Ecto neural progenitor cell (in vitro differentiated cells): ENCODE results near the gene BEX1.
"Not testable (repeated sequence)": the region's sequence is repeated elsewhere in the genome, so short reads cannot be mapped to it uniquely, and the experiment has no call there.

Source experiments
- DNase-seq: peaks from one replicate; pipeline ENCODE4 v3.0.0-alpha.2; 2018; ENCODE audit warnings: low spot score

BEX1 gene

GRCh38 chrX:103063918-103064434 is at the start of gene BEX1:
BEX1 (minus strand) TSS chrX:103064171; CDS start chrX:103063274, 897 bp downstream.
- DNase-seq = peak; percentile 66

GRCh38 chrX:103109497-103109896 is 45.5 kb upstream of the BEX1 start:
- not testable (repeated sequence) for DNase-seq

GRCh38 chrX:103107836-103108235 is 43.9 kb upstream of the BEX1 start:
- DNase-seq = no peak

- not testable (repeated sequence) for DNase-seq
Measured at GRCh38 chrX:103107227-103107737, 43.3 kb upstream of the BEX1 start.

GRCh38 chrX:103104370-103104769 is 40.4 kb upstream of the BEX1 start:
- not testable (repeated sequence) for DNase-seq

GRCh38 chrX:103103866-103104265 is 39.9 kb upstream of the BEX1 start:
- DNase-seq = not testable (repeated sequence)

- DNase-seq = no peak
Measured at GRCh38 chrX:103101299-103102042, 37.5 kb upstream of the BEX1 start.

GRCh38 chrX:103100484-103100883 is 36.5 kb upstream of the BEX1 start:
- DNase-seq = no peak

GRCh38 chrX:103099691-103100090 is 35.7 kb upstream of the BEX1 start:
- DNase-seq = no peak

GRCh38 chrX:103098488-103098887 is 34.5 kb upstream of the BEX1 start:
- DNase-seq = no peak

GRCh38 chrX:103092942-103093341 is 29.0 kb upstream of the BEX1 start, which contains the start of gene NXF3:
NXF3 (minus strand) TSS chrX:103093143; CDS start chrX:103093023, 120 bp downstream.
- DNase-seq = no peak

GRCh38 chrX:103081051-103081450 is 17.1 kb upstream of the BEX1 start:
- DNase-seq = no peak

GRCh38 chrX:103073467-103073866 is 9.5 kb upstream of the BEX1 start:
- DNase-seq = no peak

GRCh38 chrX:103066606-103067005 is 2.6 kb upstream of the BEX1 start:
- no peak for DNase-seq

GRCh38 chrX:103063191-103063845 is 653 bp downstream of the BEX1 start:
- DNase-seq = peak; percentile 67

- no peak for DNase-seq
Measured at GRCh38 chrX:103061486-103061885, 2.5 kb downstream of the BEX1 start.

- no peak for DNase-seq
Measured at GRCh38 chrX:103056902-103057301, 7.1 kb downstream of the BEX1 start.

- DNase-seq = no peak
Measured at GRCh38 chrX:103052625-103053024, 11.3 kb downstream of the BEX1 start.

- DNase-seq = no peak
Measured at GRCh38 chrX:103051260-103051789, 12.6 kb downstream of the BEX1 start.

GRCh38 chrX:103033371-103033770 is 30.6 kb downstream of the BEX1 start:
- not testable (repeated sequence) for DNase-seq

GRCh38 chrX:103017542-103017941 is 46.4 kb downstream of the BEX1 start:
- no peak for DNase-seq

GRCh38 chrX:103012945-103013344 is 51.0 kb downstream of the BEX1 start:
- no peak for DNase-seq
